HG02981 (cell line): Measurements from ENCODE around the gene ZNF598.
"Not testable (repeated sequence)": the region's sequence is repeated elsewhere in the genome, so short reads cannot be mapped to it uniquely, and the experiment has no call there.

ENCODE experiments used
- ATAC-seq: cut with Tn5 transposase; IDR thresholded peaks from one replicate; pipeline ENCODE4 v1.9.1; 2021; ENCODE audit warnings: mild to moderate bottlenecking, moderate library complexity; ENCODE audit not compliant: unreplicated experiment

The ZNF598 gene

GRCh38 chr16:2028620-2029220 is 19.1 kb upstream of the ZNF598 start:
- no peak for ATAC-seq

- no peak for ATAC-seq
Measured at GRCh38 chr16:2028146-2028545, 18.5 kb upstream of the ZNF598 start.

GRCh38 chr16:2027024-2028010 is 17.7 kb upstream of the ZNF598 start:
- ATAC-seq, result no peak

GRCh38 chr16:2026461-2027023 is 16.9 kb upstream of the ZNF598 start, which contains the start of gene NHERF2:
TSS of gene NHERF2 (plus strand) at chr16:2026902. CDS start at chr16:2027006, 104 bp downstream.
- ATAC-seq, result no peak

GRCh38 chr16:2025878-2026460 is 16.3 kb upstream of the ZNF598 start:
- no peak for ATAC-seq

GRCh38 chr16:2025251-2025650 is 15.6 kb upstream of the ZNF598 start:
- no peak for ATAC-seq

GRCh38 chr16:2024032-2024420 is 14.4 kb upstream of the ZNF598 start:
- ATAC-seq, result no peak

- peak; percentile 63 for ATAC-seq
Measured at GRCh38 chr16:2023092-2024031, 13.7 kb upstream of the ZNF598 start.

- ATAC-seq, result no peak
Measured at GRCh38 chr16:2022723-2023091, 13.1 kb upstream of the ZNF598 start.

- no peak for ATAC-seq
Measured at GRCh38 chr16:2019921-2020831, 10.6 kb upstream of the ZNF598 start.

- ATAC-seq, result no peak
Measured at GRCh38 chr16:2019518-2019920, 9.9 kb upstream of the ZNF598 start, which contains the start of gene NPW. TSS of gene NPW (plus strand) at chr16:2019785.

GRCh38 chr16:2016407-2016922 is 6.8 kb upstream of the ZNF598 start:
- ATAC-seq, result no peak

- no peak for ATAC-seq
Measured at GRCh38 chr16:2015947-2016208, 6.3 kb upstream of the ZNF598 start.

GRCh38 chr16:2015117-2015946 is 5.7 kb upstream of the ZNF598 start:
- ATAC-seq, result no peak

- no peak for ATAC-seq
Measured at GRCh38 chr16:2013527-2013926, 3.9 kb upstream of the ZNF598 start.

GRCh38 chr16:2011726-2012125 is 2.1 kb upstream of the ZNF598 start:
- ATAC-seq, result not testable (repeated sequence)

GRCh38 chr16:2009164-2009711 is 383 bp downstream of the ZNF598 start:
- ATAC-seq, result peak; percentile 23

- no peak for ATAC-seq
Measured at GRCh38 chr16:2008631-2009163, 924 bp downstream of the ZNF598 start.
